Cardiac fibroblast (primary cell): Measurements from ENCODE around the gene SP140.

Experiments
- DNase-seq, 2 donors: peaks; one replicate each; pipeline versions ENCODE4 v3.0.0 to v3.0.0-alpha.2; 2010; ENCODE audit warnings: low read depth in 2 of 2
- H3K4me3 ChIP-seq, 2 donors: replicated peaks in 1 of 2; 1 replicate in 1 of 2; 2 replicates in 1 of 2; pipeline ENCODE4 v1.5.1; 2011; ENCODE audit warnings: low read depth in 2 of 2, low read length in 2 of 2, mild to moderate bottlenecking in 2 of 2, moderate library complexity in 1 of 2
- TF ChIP-seq, protein P1 (sequence below): IDR thresholded peaks from one replicate; pipeline ENCODE4 v1.5.1; 2011; ENCODE audit warnings: low read depth, mild to moderate bottlenecking, low read length, inconsistent platforms

SP140 gene

DNA sequence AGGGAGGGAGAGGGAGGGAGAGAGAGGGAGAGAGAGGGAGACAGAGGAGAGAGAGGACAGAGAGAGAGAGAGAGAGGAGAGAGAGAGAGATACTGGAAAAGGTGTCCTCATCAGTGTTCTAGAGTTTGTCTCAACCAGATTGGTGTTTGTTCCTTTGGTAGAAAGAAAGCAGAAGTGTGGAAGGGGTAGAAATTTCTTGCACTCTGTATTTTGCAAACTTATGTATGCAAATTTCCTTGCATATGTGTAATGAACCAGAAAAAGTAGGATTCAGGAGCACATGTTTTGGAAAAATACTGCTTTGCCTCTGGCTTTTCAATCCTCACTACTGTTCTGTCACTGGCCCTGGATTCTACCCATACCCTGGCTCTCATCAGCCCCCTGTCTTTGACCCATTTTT is 1.1 kb upstream of the SP140 start:
- H3K4me3 ChIP-seq: no peak overlapping the region
- TF ChIP-seq, protein P1, sequence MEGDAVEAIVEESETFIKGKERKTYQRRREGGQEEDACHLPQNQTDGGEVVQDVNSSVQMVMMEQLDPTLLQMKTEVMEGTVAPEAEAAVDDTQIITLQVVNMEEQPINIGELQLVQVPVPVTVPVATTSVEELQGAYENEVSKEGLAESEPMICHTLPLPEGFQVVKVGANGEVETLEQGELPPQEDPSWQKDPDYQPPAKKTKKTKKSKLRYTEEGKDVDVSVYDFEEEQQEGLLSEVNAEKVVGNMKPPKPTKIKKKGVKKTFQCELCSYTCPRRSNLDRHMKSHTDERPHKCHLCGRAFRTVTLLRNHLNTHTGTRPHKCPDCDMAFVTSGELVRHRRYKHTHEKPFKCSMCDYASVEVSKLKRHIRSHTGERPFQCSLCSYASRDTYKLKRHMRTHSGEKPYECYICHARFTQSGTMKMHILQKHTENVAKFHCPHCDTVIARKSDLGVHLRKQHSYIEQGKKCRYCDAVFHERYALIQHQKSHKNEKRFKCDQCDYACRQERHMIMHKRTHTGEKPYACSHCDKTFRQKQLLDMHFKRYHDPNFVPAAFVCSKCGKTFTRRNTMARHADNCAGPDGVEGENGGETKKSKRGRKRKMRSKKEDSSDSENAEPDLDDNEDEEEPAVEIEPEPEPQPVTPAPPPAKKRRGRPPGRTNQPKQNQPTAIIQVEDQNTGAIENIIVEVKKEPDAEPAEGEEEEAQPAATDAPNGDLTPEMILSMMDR: no peak
- no peak for DNase-seq

DNA sequence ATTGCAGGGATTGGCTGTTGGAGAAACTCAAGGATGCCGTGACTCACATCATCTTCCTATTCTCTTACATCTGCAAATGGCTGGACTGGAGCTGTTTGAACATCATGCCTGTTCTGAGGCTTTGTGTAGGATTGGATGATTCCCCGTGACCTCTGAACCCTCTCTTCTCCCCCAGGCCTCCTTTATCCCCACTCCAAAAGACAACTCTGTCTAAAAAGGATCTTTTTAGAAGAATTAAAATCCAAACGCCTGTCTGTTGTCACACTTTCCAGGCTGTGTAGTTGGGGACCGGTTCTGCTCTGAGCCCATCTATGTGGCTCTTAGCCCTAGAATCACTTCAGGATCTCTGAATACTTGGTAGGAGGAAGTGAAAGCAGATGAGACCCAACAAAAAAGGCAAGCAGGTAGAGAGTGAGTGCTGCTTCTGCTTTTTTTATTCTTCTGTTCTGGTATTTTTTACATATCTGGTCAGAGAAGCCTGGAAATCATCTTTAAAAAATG is 565 bp downstream of the SP140 start:
- DNase-seq: no peak
- TF ChIP-seq, protein P1: no peak
- H3K4me3 ChIP-seq: no peak overlapping the region

DNA sequence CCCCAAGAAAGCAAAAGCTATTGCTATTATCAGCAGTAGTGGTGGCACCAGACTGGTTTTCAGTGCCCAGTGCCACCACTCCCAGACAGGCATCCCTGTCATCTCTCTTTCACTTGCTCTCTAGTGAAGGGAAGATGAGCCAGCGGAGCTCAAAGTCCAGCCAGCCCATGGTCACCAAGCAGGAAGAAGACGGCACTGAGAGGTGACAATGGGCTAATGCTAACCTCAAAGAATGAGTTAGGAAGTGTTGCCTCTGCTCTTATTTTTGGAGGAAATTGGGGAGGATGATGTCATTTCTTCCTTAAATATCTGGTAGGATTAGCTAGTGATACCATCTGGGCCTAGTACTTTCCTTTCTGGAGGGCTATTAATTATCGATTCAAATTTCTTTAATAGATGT is 1.7 kb downstream of the SP140 start:
- no peak overlapping the region for H3K4me3 ChIP-seq
- DNase-seq: no peak
- TF ChIP-seq, protein P1: no peak

DNA sequence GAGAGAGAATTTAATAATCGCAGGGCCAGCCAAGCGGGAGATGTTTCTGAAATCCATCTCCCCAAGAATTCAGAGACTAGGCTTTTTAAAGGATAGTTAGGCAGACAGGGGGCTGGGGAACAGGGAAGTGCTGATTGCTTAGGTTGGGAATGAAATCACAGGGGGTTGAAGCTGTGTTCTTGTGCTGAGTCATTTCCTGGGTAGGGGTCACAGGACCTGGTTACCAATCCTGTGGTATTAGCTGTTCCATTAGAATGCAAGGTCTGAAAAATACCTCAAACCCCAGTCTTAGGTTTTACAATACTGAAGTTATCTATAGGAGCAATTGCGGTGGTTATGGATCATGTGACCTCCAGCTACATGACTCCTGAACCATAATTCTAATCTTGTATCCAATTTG is 4.6 kb downstream of the SP140 start:
- peak; percentile 43 to 78 for DNase-seq
- TF ChIP-seq, protein P1: no peak

DNA sequence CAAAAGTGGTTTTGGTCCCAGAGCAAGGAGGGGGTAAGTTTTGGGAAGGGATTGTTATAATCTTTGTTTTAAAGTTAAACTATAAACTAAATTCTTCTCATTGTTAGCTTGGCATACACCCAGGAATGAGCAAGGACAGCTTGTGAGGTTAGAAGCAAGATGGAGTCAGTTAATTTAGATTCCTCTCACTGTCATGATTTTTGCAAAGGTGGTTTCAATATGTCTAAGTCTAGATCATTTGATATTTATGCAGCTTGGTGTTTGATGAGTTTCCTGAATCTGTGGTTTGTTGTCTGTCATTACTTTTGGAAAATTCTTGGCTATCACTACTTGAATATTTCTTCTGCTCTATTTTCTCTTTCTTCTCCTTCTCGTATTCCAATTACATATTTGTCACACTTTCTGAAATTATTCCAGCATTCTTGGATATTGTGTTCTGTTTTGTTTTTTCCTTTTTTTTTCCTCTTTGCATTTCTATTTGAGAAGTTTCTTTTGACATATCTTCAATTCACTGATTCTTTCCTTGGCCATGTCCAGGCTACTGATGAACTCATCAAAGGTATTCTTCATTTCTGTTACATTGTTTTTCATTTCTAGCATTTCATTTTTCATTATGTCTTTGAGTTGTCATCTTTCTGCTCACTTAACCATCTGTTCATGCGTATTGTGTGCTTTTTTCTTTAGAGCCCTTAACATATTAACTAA is 5.1 kb downstream of the SP140 start:
- peak in 1 of 2 donors; percentile 8 for DNase-seq
- TF ChIP-seq, protein P1: no peak
- no peak overlapping the region for H3K4me3 ChIP-seq

More for the DNA sequence above, 4.6 kb downstream of the SP140 start:
- H3K4me3 ChIP-seq: no peak overlapping the region

DNA sequence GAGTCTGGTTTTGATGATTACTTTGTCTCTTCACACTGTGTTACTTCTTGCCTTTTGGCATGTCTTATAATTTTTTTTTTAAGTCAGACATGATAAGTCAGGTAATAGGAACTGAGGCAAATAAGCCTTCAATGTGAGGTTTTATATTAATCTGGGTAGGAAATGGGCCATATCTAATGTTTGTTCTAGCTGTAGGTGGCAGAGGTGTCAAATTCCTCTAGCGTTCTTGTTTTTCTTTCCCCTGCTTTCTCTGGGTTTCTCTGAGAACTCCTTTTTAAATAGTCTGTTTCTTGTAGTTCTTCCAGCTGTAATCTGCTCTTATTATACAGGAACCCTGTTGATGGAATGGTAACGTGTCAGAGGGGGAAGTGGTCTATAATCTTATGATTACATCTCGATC is 5.7 kb downstream of the SP140 start:
- TF ChIP-seq, protein P1: no peak

DNA sequence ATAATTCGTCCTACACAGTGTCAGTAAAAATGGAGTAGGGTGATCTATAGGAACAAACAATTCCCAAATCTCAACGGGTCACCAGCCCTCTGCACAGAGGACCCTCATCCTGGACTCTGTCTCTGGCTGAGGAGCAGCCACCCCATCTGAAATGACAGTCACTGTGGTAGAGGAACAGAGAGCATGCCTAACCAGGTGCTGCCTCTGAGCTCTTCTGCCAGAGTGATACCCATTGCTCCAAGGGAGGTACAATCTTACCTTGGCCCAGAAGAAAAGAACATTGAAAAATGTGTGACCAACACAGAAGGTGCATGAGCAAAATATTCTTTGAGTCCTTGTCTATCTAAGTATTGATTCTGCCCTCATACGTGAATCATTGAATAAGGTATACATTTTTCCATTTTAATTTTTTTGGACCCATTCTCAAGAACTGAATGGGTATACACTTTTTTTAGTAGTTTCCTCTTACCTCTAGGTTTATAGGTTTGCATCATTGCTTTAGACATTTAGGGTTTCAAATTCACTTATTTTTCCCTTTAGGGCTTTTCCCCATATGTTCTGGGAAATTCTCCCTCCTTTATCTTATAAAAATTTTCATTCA is 8.7 kb downstream of the SP140 start:
- DNase-seq: no peak
- H3K4me3 ChIP-seq: no peak overlapping the region
- TF ChIP-seq, protein P1: no peak

More for the DNA sequence above, 5.7 kb downstream of the SP140 start:
- no peak for DNase-seq
- no peak overlapping the region for H3K4me3 ChIP-seq
